Mucosa of stomach (tissue), 1 donor: ENCODE measurements around the gene LAIR2.
A peak's percentile ranks its signal among the peaks of the same experiment; 100 is the strongest.
"Not testable (repeated sequence)": the region's sequence is repeated elsewhere in the genome, so short reads cannot be mapped to it uniquely, and the experiment has no call there.

Experiments
- H3K27me3 ChIP-seq: one replicate; pipeline ENCODE4 v1.7.0; 2013; ENCODE audit warnings: mild to moderate bottlenecking, low read length; ENCODE audit not compliant: control insufficient read depth, insufficient read depth
- H3K36me3 ChIP-seq: one replicate; pipeline ENCODE4 v1.7.0; 2013; ENCODE audit warnings: low read length; ENCODE audit not compliant: control insufficient read depth, insufficient read depth
- H3K4me1 ChIP-seq: one replicate; pipeline ENCODE4 v1.7.0; 2013; ENCODE audit warnings: mild to moderate bottlenecking, low read length; ENCODE audit not compliant: control insufficient read depth, insufficient read depth
- H3K4me3 ChIP-seq: one replicate; pipeline ENCODE4 v1.7.0; 2013; ENCODE audit warnings: low read length
- H3K9ac ChIP-seq: one replicate; pipeline ENCODE4 v1.7.0; 2013; ENCODE audit warnings: mild to moderate bottlenecking, low read length, moderate library complexity
- H3K9me3 ChIP-seq: one replicate; pipeline ENCODE4 v1.7.0; 2013; ENCODE audit warnings: mild to moderate bottlenecking, low read length, moderate library complexity; ENCODE audit not compliant: control insufficient read depth
- donor health status: Pancreatic carcinoma.

LAIR2 gene

DNA sequence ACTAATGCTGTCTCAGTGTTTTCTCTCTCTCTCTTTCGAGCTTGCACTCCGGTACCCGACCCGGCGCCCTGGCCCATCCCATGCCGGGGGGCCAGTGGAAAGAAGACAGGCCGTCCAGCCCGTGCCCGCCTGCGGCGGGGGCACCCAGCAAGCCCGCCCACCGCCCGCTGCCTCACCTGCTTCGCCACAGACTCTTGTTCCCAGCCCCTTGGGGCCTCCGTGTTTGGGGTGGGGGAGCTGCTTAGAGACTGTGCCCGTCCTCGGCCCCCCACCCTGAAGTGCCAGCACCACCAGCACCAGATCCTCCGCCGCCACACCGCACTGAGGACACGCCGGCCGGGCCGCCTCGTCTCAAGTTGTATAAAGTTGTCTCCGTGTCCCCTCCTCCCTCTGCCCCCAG, 41.4 kb upstream of the LAIR2 start:
- H3K9me3 ChIP-seq: no peaks in the 10 kb centered on the region
- no peaks in the 10 kb centered on the region for H3K27me3 ChIP-seq
- H3K36me3 ChIP-seq: peaks cover 25% of the 10 kb centered on the region
- H3K4me3 ChIP-seq: no peak overlapping the region
- H3K9ac ChIP-seq: peak overlapping the region; percentile 39
- H3K4me1 ChIP-seq: peaks cover 45% of the 10 kb centered on the region

DNA sequence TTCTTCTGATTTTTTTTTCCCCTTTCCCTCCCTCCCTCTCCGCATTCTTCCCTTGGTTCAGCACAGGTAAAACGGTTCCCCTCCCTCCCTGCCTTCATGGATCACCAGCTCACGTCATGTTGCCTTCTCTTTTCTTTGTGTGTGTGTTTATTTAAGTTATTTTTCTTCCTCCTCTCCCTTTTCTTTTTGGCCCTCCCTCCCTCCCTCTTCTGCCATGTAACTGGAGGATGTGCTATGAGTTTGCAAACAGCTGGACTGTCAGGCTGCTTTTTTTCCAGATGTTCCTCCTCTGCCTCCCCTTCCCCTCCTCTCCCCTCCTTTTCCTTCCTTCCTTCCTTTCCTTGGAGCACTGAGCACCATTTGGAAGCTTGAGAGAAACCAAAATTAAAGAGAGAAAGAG, 41.0 kb upstream of the LAIR2 start:
- H3K4me1 ChIP-seq: peaks cover 45% of the 10 kb centered on the region
- peaks cover 25% of the 10 kb centered on the region for H3K36me3 ChIP-seq
- H3K4me3 ChIP-seq: peak overlapping the region; percentile 29
- H3K9me3 ChIP-seq: no peaks in the 10 kb centered on the region
- no peaks in the 10 kb centered on the region for H3K27me3 ChIP-seq
- peak overlapping the region; percentile 81 for H3K9ac ChIP-seq

DNA sequence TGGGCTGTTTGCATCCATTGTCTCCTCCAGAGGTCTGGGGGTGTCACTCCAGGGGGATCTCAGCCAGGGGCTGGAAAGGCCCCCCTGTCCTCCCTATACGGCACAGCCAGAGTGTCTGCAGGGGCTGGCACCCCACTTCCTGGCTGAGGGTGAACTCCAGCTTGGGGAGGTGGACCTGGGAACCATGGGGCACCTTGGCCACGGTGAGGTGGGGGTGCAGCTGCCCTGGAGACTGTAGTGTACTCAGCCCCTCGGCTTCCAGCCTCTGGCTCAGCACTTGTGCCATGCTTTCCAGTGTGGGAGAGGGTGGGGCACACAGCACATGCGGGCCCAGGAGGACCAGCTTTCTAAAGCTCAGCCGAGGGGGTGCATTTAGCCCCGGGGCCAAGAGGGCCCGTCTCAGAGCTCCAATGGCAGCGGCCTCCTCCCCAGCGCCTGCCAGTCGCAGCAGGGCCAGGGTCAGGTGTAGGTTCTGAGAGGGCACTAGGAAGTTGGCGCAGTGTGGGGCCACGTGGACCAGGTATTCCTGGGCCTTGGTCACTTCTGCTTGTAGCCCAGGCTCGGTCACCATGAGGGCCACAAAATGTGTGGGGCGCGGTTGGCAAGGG, 40.5 kb upstream of the LAIR2 start:
- Histone ChIP-seq H3K4me3 (peak overlapping the region; percentile 29), H3K9ac (peak overlapping the region; percentile 81), H3K9me3 (no peaks in the 10 kb centered on the region), H3K4me1 (peaks cover 46% of the 10 kb centered on the region), H3K27me3 (no peaks in the 10 kb centered on the region), H3K36me3 (peaks cover 21% of the 10 kb centered on the region)

DNA sequence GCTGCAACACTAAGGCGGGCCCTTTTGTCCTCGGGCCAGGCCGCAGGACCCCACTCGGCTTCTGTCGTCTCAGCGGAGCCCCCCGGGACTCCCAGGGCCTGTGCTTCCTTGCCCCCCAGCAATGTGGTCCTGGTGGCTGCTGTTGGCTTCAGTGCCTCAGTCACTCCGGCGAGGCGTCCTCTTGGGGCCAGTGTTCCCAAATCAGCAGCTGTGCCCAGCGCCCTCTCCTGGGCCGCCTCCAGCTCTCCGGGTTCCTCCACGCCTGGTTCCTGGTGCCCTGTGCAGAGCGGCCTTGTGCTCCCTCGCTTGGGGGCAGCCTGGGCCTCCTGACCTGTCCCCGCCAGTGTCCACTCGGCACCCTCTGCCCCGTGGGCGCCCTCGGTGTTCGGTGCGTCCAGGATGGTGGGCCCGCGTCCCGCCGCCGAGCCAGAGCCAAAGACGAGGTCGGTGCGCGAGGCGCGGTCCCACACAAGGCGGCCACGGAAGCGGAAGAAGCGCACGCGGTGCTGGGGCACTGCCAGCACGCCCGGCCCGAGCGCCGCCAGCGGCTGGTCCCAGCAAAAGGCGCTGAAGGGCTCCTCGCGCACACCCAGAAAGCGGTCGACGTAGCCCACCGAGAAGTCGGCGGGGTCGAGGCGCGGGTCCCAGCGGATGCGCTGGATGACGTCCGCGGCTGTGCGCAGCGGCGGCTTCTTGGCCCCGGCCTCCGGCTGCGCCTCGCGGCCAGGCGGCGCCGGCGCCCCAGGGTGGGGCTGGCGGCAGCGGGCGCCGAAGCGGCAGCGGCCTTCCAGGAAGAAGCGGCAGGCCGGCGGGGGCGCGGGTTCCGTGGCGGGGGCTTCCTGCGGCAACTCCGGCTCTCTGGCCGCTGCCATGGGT, 39.7 kb upstream of the LAIR2 start:
- Histone ChIP-seq H3K27me3 (no peaks in the 10 kb centered on the region), H3K9me3 (no peaks in the 10 kb centered on the region), H3K4me1 (peaks cover 51% of the 10 kb centered on the region), H3K36me3 (peaks cover 14% of the 10 kb centered on the region), H3K9ac (peak overlapping the region; percentile 81), H3K4me3 (peak overlapping the region; percentile 29)

DNA sequence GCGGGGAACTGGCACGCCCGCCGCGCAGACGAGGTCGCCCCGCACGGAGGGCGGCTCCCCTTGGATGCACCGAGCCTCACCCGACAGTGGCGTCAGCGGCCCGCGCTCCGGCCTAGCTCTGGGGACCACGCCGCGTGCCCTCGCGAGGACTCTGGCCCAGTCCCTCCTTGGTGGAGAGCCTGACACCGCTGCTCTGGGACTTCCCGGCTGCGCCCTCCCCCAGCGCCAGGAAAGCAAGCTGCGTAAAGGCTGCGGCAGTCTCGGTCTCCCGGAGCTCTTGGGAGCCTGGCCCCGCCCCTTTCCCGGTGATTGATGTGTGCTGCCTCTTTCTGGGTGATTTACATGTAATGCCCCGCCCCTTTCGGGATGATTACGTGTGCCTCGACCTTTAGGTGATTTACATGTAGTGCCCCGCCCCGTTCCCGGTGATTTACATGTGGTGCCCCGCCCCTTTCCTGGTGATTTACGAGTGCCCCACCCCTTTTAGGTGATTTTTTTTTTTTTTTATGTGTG, 39.0 kb upstream of the LAIR2 start, which contains the start of gene LENG9:
LENG9 (minus strand) TSS at position 248 of the 513 bp plus-strand sequence. CDS start 252 bp downstream, outside the sequence.
- Histone ChIP-seq H3K27me3 (no peaks in the 10 kb centered on the region), H3K9ac (peak within 1 kb of the TSS; percentile 81), H3K4me3 (peak within 1 kb of the TSS; percentile 29), H3K4me1 (peaks cover 51% of the 10 kb centered on the region), H3K36me3 (peaks cover 7% of the 10 kb centered on the region), H3K9me3 (no peaks in the 10 kb centered on the region)

DNA sequence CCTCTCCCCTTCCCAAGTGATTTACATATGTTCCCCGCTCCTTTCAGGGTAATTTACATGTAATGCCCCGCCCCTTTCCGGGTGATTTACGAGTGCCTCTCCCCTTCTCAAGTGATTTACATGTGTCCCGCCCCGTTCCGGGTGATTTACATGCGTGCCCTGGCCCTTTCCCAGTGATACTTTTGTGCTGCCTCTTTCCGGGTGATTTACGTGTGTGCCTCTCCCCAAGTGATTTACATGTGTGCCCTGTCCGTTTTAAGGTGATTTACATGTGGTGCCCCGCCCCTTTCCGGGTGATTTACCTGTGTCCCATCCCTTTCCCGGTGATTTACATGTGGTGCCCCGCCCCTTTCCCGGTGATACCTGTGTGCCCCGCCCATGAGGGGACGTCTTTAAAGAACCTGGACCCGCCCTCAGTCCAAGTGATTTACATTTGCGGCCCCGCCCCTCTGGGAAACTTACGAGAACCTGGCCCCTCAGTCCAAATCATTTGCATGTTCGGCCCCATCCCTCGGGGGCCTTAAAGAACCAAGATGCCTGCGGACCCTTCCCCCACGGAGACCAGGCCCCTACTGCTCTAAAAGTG, 38.5 kb upstream of the LAIR2 start:
- Histone ChIP-seq H3K36me3 (peaks cover 2% of the 10 kb centered on the region), H3K27me3 (no peaks in the 10 kb centered on the region), H3K9me3 (no peaks in the 10 kb centered on the region), H3K9ac (peak overlapping the region; percentile 81), H3K4me1 (peaks cover 55% of the 10 kb centered on the region), H3K4me3 (no peak overlapping the region)

DNA sequence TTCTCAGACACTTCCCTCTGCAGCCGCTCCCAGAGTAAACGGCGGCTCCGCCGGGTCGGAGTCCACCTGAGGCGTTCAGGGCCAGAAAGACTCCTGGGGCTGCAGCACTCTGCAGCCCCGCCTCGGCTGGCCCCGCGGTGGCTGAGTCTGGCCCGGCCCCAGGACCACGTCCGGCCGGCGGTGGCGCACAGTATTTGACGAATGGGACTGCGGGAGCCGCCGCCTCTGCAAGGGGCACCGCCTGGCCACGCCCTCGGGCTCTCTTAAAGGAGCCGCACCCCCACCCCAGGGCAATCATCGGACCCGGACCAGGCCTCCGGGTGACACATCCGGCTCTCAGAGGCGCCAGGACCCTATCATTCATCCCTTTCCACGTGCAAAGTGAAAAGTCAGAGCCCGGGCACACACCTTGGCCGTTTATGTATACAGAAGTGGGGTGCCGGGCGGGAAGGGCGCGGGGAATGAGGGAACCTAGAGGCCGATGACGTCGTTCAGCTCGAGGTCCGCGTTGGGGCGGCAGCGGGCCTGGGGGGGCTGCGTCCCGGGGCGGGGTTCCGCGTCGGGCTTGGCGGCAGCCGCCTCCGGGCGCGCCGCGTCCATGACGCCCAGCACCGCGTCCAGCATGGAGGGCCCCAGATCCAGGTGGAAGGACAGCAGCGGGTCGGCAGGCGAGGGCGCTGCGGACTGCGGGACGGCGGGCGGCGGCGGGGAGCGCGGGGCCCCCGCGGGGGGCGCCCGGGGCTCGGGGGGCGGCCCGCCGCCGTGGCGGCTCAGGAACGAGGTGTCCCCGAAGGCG, 37.8 kb upstream of the LAIR2 start:
- Histone ChIP-seq H3K27me3 (no peaks in the 10 kb centered on the region), H3K9me3 (no peaks in the 10 kb centered on the region), H3K36me3 (no peaks in the 10 kb centered on the region), H3K4me1 (peaks cover 55% of the 10 kb centered on the region), H3K4me3 (no peak overlapping the region), H3K9ac (peak overlapping the region; percentile 81)

DNA sequence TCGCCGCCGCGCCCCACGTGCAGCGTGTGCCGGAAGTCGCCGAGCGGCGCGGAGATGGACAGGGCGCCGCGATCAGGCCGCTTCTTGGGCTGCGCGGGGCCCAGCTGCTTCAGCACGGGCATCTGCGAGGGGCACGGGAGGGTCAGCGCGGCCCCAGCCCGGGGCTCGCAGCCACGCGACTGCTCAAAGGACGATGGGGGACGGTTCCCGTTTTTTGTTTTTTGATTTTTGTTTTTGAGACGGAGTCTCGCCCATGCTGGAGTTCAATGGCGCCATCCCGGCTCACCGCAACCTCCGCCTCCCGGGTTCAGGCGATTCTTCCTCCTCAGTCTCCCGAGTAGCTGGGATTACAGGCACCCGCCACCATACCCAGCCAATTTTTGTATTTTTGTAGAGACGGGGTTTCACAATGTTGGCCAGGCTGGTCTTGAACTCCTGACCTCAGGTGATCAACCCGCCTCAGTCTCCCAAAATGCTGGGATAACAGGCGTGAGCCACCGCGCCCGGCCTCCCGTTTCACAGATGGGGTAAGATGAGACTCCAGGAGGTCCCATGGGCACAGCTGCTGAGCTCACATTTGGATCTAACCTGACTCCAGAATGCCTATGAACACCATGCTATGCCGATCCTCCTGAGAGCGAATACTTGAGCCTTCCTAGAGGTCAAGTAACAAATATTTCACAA, 37.1 kb upstream of the LAIR2 start:
- Histone ChIP-seq H3K4me1 (peaks cover 58% of the 10 kb centered on the region), H3K4me3 (no peak overlapping the region), H3K27me3 (no peaks in the 10 kb centered on the region), H3K9me3 (no peaks in the 10 kb centered on the region), H3K9ac (no peak overlapping the region), H3K36me3 (no peaks in the 10 kb centered on the region)

DNA sequence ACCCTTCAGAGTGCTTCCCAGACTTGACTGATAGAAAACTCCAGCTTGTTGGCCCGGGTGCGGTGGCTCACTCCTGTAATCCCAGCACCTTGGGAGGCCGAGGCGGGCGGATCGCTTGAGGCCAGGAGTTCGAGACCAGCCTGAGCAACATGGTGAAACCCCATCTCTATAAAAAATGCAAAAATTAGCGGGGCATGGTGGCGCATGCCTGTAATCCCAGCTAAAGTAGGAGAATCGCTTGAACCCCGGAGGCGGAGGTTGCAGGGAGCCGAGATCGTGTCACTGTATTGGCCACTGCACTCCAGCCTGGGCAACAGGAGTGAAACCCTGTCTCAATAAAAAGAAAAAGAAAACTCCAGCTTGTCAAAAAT, 36.5 kb upstream of the LAIR2 start:
- H3K9ac ChIP-seq, H3K4me3 ChIP-seq, H3K36me3 ChIP-seq, H3K9me3 ChIP-seq, H3K27me3 ChIP-seq: not testable (repeated sequence)
- peaks cover 60% of the 10 kb centered on the region for H3K4me1 ChIP-seq

DNA sequence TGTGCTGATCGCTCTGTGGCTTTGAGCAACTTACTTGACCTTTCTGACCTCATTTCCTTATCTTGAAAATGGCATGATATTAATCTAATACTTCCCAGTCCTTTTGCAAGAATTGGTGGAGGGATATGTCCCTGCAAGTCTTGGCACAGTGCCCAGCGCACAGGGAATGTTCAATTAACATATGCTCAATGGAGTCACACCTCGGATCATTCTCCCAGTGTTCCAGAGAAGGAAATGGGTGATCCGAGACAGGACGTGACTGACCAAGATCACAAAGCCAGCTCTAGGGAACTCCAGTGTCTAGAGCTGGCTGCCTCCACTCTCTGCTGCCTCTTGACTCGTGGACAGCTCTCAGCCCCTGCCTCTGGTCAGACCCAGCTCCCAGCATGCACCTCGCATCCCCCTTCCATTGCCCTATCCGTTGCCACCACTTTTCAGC, 33.1 kb upstream of the LAIR2 start:
- Histone ChIP-seq H3K27me3 (peaks cover 8% of the 10 kb centered on the region), H3K9ac (peak overlapping the region; percentile 96), H3K4me1 (peaks cover 47% of the 10 kb centered on the region)

DNA sequence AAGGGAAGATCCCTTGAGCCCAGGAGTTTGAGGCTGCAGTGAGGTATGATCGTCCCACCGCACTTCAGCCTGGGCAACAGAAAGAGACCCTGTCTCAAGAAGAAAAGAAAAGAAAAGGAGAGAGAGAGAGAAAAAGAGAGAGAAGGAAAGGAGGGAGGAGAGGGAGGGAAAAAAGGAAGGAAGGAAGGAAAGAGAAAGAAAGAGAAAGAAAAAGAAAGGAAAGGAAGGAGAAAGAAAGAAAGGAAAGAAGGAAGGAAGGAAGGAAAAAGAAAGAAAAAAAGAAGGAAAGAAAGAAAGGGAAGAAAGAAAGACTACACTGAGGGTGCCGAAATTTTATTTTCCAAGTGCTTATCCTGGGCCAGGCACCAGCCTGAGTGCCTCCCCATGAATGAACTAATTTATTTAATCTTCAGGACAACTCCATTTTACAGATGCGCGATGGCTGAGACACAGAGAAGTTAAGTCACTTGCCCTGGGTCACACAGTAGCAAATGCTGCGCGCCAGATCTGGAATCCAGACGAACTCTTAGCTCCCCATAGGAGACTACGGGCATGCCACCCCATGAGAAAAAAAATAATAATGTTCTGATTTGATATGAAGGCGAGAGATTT, 32.2 kb upstream of the LAIR2 start:
- Histone ChIP-seq H3K4me3 (peak overlapping the region; percentile 90), H3K36me3 (no peaks in the 10 kb centered on the region), H3K9me3 (no peaks in the 10 kb centered on the region), H3K4me1 (peaks cover 44% of the 10 kb centered on the region), H3K27me3 (peaks cover 8% of the 10 kb centered on the region), H3K9ac (peak overlapping the region; percentile 96)

More for the DNA sequence above, 33.1 kb upstream of the LAIR2 start:
- Histone ChIP-seq H3K4me3 (peak overlapping the region; percentile 9), H3K9me3 (no peaks in the 10 kb centered on the region), H3K36me3 (no peaks in the 10 kb centered on the region)
